Stimulated activated naive CD8-positive, alpha-beta T cell treated with anti-CD3 and anti-CD28 coated beads, Interleukin-15, Interleukin-2, amounts not matched to agents 100 ng/mL and 50 ng/mL, for 24 hours (primary cell): ENCODE data around the gene C6orf136.
A peak's percentile ranks its signal among the peaks of the same experiment; 100 is the strongest.

ENCODE experiments used
- H3K27ac Mint-ChIP-seq: one replicate; pipeline ENCODE4 v1.8.0; 2021; ENCODE audit warnings: mild to moderate bottlenecking, mixed read lengths
- H3K27me3 Mint-ChIP-seq: one replicate; pipeline ENCODE4 v1.8.0; 2021; ENCODE audit warnings: mixed read lengths
- H3K36me3 Mint-ChIP-seq: one replicate; pipeline ENCODE4 v1.8.0; 2021; ENCODE audit warnings: low read depth, mixed read lengths
- H3K4me1 Mint-ChIP-seq: one replicate; pipeline ENCODE4 v1.8.0; 2021; ENCODE audit warnings: low read depth, mixed read lengths
- H3K4me3 Mint-ChIP-seq: one replicate; pipeline ENCODE4 v1.8.0; 2021; ENCODE audit warnings: mild to moderate bottlenecking, mixed read lengths
- H3K9me3 Mint-ChIP-seq: one replicate; pipeline ENCODE4 v1.8.0; 2021; ENCODE audit warnings: mixed read lengths

Gene C6orf136

DNA sequence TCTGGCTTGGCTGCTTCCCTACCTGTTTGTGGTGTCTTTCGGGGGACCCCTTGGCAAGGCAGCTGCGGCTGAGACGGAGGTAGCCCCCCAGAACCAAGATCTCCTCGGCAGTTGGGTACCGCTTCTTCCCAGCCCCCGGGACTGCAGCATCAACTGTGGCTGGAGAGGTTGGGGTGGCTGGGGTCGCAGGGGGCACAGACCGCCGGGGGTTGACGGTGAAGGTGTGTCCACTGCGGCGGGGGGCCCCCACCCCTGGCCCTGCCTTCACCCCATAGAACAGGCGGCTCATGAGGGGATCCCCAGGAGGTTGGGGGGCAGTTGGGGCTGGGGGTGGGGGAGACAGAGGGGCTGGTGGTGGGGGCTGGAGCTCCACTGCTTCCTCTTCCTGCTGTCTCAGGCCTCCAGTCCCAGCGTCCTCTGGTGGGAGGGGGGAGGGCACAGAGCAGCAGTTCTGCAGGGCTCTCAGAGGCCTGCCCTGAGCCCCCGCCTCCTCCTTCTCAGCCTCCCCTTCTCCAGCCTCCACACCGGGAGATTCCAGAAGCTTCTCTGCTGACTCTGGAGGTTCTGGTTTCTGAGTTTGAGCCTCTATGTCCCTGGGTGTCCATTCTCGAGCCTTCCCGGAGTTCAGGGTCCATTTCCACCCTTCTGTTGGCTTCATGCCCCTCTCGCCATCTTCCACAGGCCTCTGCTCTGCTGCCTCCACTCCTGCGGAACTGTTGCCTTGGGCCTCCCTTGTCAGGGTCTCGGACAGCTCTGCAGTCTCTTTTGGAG lies 37.6 kb downstream of the C6orf136 start:
- Mint-ChIP-seq H3K4me3 (peak overlapping the region; percentile 97), H3K4me1 (peaks cover 44% of the 10 kb centered on the region)

GRCh38 chr6:30685157-30686008 lies 38.5 kb downstream of the C6orf136 start:
- Mint-ChIP-seq H3K9me3 (no peaks in the 10 kb centered on the region), H3K4me1 (peaks cover 44% of the 10 kb centered on the region), H3K27me3 (no peaks in the 10 kb centered on the region), H3K36me3 (peaks cover 48% of the 10 kb centered on the region), H3K27ac (peak overlapping the region; percentile 95), H3K4me3 (peak overlapping the region; percentile 97)

More for the DNA sequence above, 37.6 kb downstream of the C6orf136 start:
- Mint-ChIP-seq H3K36me3 (peaks cover 56% of the 10 kb centered on the region), H3K27me3 (no peaks in the 10 kb centered on the region), H3K9me3 (no peaks in the 10 kb centered on the region), H3K27ac (peak overlapping the region; percentile 95)

- H3K4me1 Mint-ChIP-seq = peaks cover 43% of the 10 kb centered on the region
Observed at GRCh38 chr6:30686009-30686907, 39.3 kb downstream of the C6orf136 start, which contains the start of gene PPP1R18. TSS of gene PPP1R18 (minus strand) at chr6:30686645. CDS start at chr6:30686018, 627 bp downstream.

DNA sequence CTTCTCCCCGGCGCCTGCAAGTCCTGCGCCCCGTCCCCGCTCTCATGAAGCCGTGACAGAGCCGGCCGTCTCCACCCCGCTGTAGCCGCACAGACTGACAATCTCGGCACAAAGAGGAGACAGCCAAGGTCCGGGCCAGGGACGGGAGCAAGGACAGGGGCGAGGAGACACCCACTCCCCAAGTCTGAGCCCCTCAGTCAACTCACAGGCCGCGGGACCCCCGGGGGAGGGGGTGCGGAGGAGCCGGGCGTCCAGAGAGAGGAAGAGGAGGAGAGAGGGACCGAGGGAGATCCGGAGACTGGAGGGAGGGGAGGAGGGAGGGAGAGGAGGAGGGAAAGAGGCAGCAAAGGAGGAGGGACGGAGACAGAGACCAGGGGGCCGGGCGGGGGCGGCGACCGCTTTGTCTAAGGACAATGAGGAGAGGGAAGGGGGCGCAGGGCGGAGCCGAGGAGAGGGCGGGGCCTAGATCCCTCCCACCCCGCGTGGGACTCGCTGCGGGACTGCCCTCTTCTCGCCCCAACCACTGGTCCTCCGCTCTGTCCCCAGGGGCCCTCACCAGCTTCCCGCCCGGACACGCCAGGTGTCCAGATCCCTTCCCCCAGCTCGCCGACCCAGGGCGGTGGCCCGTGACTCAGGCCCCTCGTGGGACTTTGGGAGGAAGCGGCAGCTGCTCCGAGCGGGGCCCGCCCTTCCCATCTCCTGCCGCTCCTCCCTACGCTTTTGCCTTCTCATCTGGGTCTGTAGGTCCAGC lies 40.1 kb downstream of the C6orf136 start:
- Mint-ChIP-seq H3K27ac (peak overlapping the region; percentile 95), H3K9me3 (no peaks in the 10 kb centered on the region), H3K4me1 (peaks cover 42% of the 10 kb centered on the region), H3K27me3 (no peaks in the 10 kb centered on the region), H3K36me3 (peaks cover 33% of the 10 kb centered on the region), H3K4me3 (peak overlapping the region; percentile 97)

More at GRCh38 chr6:30686009-30686907, 39.3 kb downstream of the C6orf136 start, which contains the start of gene PPP1R18:
- no peaks in the 10 kb centered on the region for H3K9me3 Mint-ChIP-seq
- H3K27ac Mint-ChIP-seq = peak within 1 kb of the TSS; percentile 95
- H3K27me3 Mint-ChIP-seq = no peaks in the 10 kb centered on the region
- peak within 1 kb of the TSS; percentile 97 for H3K4me3 Mint-ChIP-seq
- H3K36me3 Mint-ChIP-seq = peaks cover 41% of the 10 kb centered on the region

- Mint-ChIP-seq H3K4me1 (peaks cover 41% of the 10 kb centered on the region), H3K4me3 (peak overlapping the region; percentile 97), H3K27ac (peak overlapping the region; percentile 95), H3K36me3 (peaks cover 27% of the 10 kb centered on the region), H3K9me3 (no peaks in the 10 kb centered on the region), H3K27me3 (no peaks in the 10 kb centered on the region)
Observed at GRCh38 chr6:30687659-30688431, 40.9 kb downstream of the C6orf136 start.

DNA sequence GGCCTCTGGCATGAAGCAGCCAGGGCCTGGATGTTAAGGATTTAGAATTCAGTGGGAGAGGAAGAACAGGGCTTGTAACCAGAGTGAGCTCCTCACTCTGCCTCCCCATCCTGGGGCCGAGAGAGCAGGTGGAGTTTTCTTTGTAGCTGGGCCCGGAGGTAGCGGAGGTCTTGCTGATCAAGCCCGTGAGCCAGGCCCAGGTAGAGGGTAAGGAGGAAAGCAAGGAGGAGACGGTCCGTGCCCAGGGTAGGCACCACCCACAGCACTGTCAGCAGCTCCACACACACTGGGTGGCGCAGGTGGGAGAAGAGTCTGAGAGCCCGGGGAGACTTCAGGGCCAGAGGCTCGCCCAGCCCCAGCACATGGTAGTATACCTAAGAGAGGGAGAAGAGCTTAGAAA lies 41.6 kb downstream of the C6orf136 start:
- H3K9me3 Mint-ChIP-seq = no peaks in the 10 kb centered on the region
- peaks cover 20% of the 10 kb centered on the region for H3K36me3 Mint-ChIP-seq
- H3K4me1 Mint-ChIP-seq = peaks cover 41% of the 10 kb centered on the region
- peak overlapping the region; percentile 95 for H3K27ac Mint-ChIP-seq
- H3K4me3 Mint-ChIP-seq = peak overlapping the region; percentile 97
- H3K27me3 Mint-ChIP-seq = no peaks in the 10 kb centered on the region

DNA sequence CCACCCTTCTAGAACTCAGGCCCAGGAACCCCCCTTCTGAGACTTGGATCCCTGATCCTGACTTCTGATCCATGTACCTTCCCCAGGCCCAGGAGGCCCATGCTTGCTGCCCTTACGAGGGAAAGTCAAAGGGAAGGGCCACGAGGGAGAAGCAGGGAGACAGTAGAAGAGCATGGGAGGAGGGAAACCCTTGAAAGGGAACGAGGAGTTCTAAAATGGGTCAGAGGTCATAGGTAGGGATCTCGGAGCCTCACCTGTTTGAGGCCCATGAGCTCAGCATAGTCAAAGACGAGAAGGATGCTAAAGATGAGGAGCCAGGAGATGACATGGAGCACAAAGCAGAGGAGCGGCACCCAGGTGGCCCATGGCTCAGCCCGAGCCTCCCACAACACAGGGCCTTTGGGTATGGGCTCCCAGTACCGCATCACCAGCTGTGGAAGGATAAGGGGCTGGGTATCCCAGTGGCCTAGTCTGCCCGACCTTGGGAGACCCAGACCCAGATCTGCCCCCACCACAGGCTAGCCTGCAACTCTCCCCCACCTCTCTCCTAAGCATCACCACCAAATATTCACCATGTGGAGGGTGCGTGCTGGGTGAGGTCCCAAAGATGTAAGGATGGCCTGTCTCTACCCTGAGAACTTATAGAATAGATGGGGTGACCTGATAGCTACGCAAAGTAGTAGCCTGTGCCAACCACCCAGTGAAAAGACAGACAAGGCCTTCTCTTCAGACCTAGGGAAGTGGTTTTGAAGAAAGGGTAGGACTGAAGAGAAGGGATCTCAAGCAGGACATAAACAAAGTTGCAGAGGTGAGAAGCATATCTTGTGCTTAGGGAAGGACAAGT lies 42.3 kb downstream of the C6orf136 start:
- Mint-ChIP-seq H3K36me3 (peaks cover 13% of the 10 kb centered on the region), H3K4me3 (peak overlapping the region; percentile 97), H3K9me3 (no peaks in the 10 kb centered on the region), H3K4me1 (peaks cover 41% of the 10 kb centered on the region), H3K27ac (peak overlapping the region; percentile 95), H3K27me3 (no peaks in the 10 kb centered on the region)

- Mint-ChIP-seq H3K27ac (peak overlapping the region; percentile 88), H3K36me3 (peaks cover 8% of the 10 kb centered on the region), H3K9me3 (no peaks in the 10 kb centered on the region), H3K4me3 (peak overlapping the region; percentile 95), H3K4me1 (peaks cover 41% of the 10 kb centered on the region), H3K27me3 (no peaks in the 10 kb centered on the region)
Observed at GRCh38 chr6:30689985-30690384, 43.1 kb downstream of the C6orf136 start.

GRCh38 chr6:30690403-30691207 lies 43.7 kb downstream of the C6orf136 start, which contains the start of gene NRM:
TSS of gene NRM (minus strand) at chr6:30690984. CDS start at chr6:30690974, 10 bp downstream.
- H3K4me1 Mint-ChIP-seq = peaks cover 41% of the 10 kb centered on the region
- peak within 1 kb of the TSS; percentile 95 for H3K4me3 Mint-ChIP-seq
- peaks cover 2% of the 10 kb centered on the region for H3K36me3 Mint-ChIP-seq
- H3K27ac Mint-ChIP-seq = peak within 1 kb of the TSS; percentile 88
- no peaks in the 10 kb centered on the region for H3K27me3 Mint-ChIP-seq
- no peaks in the 10 kb centered on the region for H3K9me3 Mint-ChIP-seq

DNA sequence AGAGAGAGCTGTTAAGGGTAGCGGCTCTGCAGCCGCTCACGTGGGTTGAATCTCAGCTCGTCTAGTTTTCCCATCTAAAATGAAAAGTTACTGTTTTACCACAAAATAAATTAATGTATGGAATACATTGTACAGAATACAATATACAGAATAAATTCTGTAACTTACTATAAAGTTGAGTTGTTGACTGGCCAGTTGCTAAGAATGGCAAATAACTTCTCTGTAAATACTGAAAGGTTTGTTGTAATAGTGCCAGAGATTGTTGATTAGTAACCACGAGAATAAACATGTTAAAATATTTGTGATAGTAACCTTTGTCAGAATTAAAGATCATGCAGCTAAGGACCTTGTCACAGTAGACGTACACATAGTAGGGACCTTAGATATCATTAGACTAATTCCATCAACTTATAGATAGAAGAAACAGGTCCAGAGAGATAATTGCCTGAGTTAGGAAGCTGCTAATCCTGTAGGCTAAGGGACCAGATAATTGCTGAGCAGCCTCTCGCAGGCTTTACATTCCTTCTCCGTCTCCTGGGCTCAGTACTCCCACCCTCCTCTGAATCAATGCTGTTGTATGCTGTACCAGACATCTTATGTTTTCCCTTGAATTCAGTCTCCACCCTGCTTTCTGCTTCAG lies 44.4 kb downstream of the C6orf136 start:
- no peaks in the 10 kb centered on the region for H3K27me3 Mint-ChIP-seq
- H3K4me3 Mint-ChIP-seq = peak overlapping the region; percentile 95
- H3K9me3 Mint-ChIP-seq = no peaks in the 10 kb centered on the region
- no peaks in the 10 kb centered on the region for H3K36me3 Mint-ChIP-seq
- H3K4me1 Mint-ChIP-seq = peaks cover 41% of the 10 kb centered on the region
- peak overlapping the region; percentile 55 for H3K27ac Mint-ChIP-seq

DNA sequence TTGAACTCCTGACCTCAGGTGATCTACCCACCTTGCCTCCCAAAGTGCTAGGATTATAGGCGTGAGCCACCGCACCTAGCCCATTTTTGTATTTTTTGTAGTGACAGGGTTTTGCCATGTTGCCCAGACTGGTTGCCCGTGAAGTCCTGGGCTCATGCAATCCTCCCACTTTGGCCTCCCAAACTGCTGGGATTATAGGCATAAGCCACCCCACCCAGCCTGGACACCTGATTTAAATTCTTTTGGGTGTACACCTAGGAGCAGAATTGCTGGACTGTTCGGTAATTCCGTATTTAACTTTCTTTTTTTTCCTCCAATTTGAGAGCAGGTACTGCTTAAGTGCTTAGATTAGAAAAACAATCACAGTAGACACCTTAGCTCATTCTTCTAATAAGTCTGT lies 49.5 kb downstream of the C6orf136 start:
- H3K9me3 Mint-ChIP-seq = no peaks in the 10 kb centered on the region

More for the DNA sequence above, 49.5 kb downstream of the C6orf136 start:
- peaks cover 4% of the 10 kb centered on the region for H3K4me1 Mint-ChIP-seq
- no peaks in the 10 kb centered on the region for H3K27me3 Mint-ChIP-seq
- H3K36me3 Mint-ChIP-seq = peaks cover 13% of the 10 kb centered on the region
- H3K4me3 Mint-ChIP-seq = no peak overlapping the region
- H3K27ac Mint-ChIP-seq = no peak overlapping the region
